DND-41 (cell line): Measurements from ENCODE around the gene MEI1.

Experiments used
- CTCF ChIP-seq: IDR thresholded peaks from 2 replicates; pipeline ENCODE4 v1.5.1; 2012; ENCODE audit warnings: borderline replicate concordance, low read length, moderate library complexity, mild to moderate bottlenecking; ENCODE audit not compliant: poor library complexity, severe bottlenecking; ENCODE audit errors: extremely low read depth
- EZH2 ChIP-seq: IDR thresholded peaks from 3 replicates; pipeline ENCODE4 v1.6.1; 2012; ENCODE audit warnings: borderline replicate concordance, low read depth, mild to moderate bottlenecking, moderate library complexity, low read length, inconsistent platforms; ENCODE audit not compliant: severe bottlenecking

- TF ChIP-seq CTCF = no peak
- TF ChIP-seq EZH2 = no peak
These were observed 26.3 kb downstream of the MEI1 start for GRCh38 chr22:41725510-41726110.
